HEK293T (cell line): ENCODE data around the gene PPP1R9B.

Experiments used
- CTCF ChIA-PET: fragments of 350-600 bp; formaldehyde crosslinking; extraction: SDS; loops from one replicate; lab custom pipeline; 2021; ENCODE audit warnings: antibody characterized with exemption, inconsistent platforms; lab: Yijun Ruan, JAX
- POLR2A ChIA-PET: fragments of 350-600 bp; formaldehyde crosslinking; extraction: SDS; loops from one replicate; lab custom pipeline; 2020; ENCODE audit warnings: antibody characterized with exemption, inconsistent platforms; lab: Yijun Ruan, JAX
- DNase-seq: peaks from one replicate; pipeline ENCODE4 v3.0.0; 2012; ENCODE audit warnings: mixed read lengths; ENCODE audit errors: extremely low spot score
- ARNT ChIP-seq: fragments of 450-650 bp; IDR thresholded peaks from 2 replicates; pipeline ENCODE4 v1.6.1; 2017; ENCODE audit warnings: mild to moderate bottlenecking
- BHLHE40 ChIP-seq: fragments of 450-650 bp; IDR thresholded peaks from 2 replicates; pipeline ENCODE4 v1.6.1; 2016; ENCODE audit warnings: mild to moderate bottlenecking, moderate library complexity, borderline replicate concordance
- CTBP1 ChIP-seq: fragments of 450-650 bp; IDR thresholded peaks from 2 replicates; pipeline ENCODE4 v1.6.1; 2016; ENCODE audit warnings: borderline replicate concordance
- ELF4 ChIP-seq: fragments of 450-650 bp; IDR thresholded peaks from 2 replicates; pipeline ENCODE4 v1.6.1; 2017; ENCODE audit warnings: antibody characterized with exemption
- FOXA1 ChIP-seq: fragments of 450-650 bp; IDR thresholded peaks from 2 replicates; pipeline ENCODE4 v1.6.1; 2016; ENCODE audit warnings: mild to moderate bottlenecking
- FOXK2 ChIP-seq: fragments of 450-650 bp; IDR thresholded peaks from 2 replicates; pipeline ENCODE4 v1.6.1; 2016; ENCODE audit warnings: mild to moderate bottlenecking
- FOXM1 ChIP-seq: fragments of 450-650 bp; IDR thresholded peaks from 2 replicates; pipeline ENCODE4 v1.6.1; 2017; ENCODE audit warnings: mild to moderate bottlenecking, borderline replicate concordance
- HDGF ChIP-seq: fragments of 450-650 bp; IDR thresholded peaks from 2 replicates; pipeline ENCODE4 v1.6.1; 2017; ENCODE audit warnings: antibody characterized with exemption, borderline replicate concordance
- L3MBTL2 ChIP-seq: fragments of 450-650 bp; conservative IDR thresholded peaks from 2 replicates; pipeline ENCODE4 v1.6.1; 2016; ENCODE audit warnings: mild to moderate bottlenecking
- LEF1 ChIP-seq: fragments of 450-650 bp; IDR thresholded peaks from 2 replicates; pipeline ENCODE4 v1.6.1; 2017; ENCODE audit warnings: mild to moderate bottlenecking, borderline replicate concordance
- NFRKB ChIP-seq: fragments of 450-650 bp; IDR thresholded peaks from 2 replicates; pipeline ENCODE4 v1.6.1; 2016; ENCODE audit warnings: mild to moderate bottlenecking, moderate library complexity
- SP1 ChIP-seq: fragments of 450-650 bp; IDR thresholded peaks from 2 replicates; pipeline ENCODE4 v1.6.1; 2017
- SUZ12 ChIP-seq: fragments of 450-650 bp; IDR thresholded peaks from 2 replicates; pipeline ENCODE4 v1.6.1; 2016; ENCODE audit warnings: mild to moderate bottlenecking
- TARDBP ChIP-seq: fragments of 450-650 bp; IDR thresholded peaks from 2 replicates; pipeline ENCODE4 v1.6.1; 2016
- ZNF384 ChIP-seq: fragments of 450-650 bp; IDR thresholded peaks from 2 replicates; pipeline ENCODE4 v1.6.1; 2016
- TF ChIP-seq, protein P1 (sequence below): fragments of 450-650 bp; IDR thresholded peaks from 2 replicates; pipeline ENCODE4 v1.6.1; 2016

The PPP1R9B gene

DNA sequence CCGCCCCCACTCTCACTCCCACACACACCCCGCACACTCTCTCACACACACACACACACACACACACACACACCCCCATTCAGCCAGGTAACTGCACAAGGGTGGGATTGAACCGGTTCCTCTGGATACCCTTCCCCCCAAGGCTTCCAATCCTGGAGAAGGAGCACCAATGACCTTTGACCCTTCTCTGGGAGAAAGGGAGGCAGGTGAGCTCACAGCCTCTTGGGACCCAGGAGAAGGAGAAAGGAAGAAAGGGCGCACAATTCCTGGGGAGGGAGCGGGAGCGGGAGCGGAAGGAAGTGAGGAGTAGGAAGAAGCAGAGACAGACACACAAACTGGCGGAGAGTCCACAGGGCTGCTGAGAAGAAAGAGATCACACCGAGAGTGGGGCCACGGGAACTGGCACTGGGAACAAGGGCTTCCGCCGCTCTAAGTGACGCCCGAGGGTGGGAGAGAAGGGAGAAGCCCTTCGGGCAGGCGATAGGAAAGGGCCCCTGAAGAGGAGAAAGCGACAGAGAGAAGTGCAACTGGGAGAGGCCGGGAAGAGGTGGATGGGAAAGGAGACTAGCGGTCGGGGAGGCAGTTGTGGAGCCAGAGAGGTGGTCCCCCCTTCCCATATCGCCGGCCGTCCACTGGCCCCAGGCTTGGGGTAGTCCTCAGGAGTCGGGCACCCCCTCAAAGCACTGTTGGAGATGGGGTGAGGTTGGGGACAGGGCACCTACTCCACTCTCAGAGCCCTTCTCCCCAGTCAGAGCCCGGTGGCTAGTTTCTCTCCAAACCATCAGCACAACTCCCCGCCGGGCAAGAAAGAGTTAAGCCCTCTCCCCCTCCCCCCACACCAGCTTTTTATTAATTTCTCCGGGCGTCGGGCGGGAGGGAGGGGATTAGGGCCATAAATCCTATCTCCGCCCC is 21.8 kb downstream of the PPP1R9B start:
- no peak for DNase-seq
- TF ChIP-seq TARDBP (no peak), CTBP1 (no peak), ARNT (no peak), L3MBTL2 (no peak), FOXM1 (no peak), ELF4 (no peak), BHLHE40 (no peak), HDGF (no peak), LEF1 (no peak), ZNF384 (no peak), SUZ12 (no peak)
- TF ChIP-seq, protein P1, sequence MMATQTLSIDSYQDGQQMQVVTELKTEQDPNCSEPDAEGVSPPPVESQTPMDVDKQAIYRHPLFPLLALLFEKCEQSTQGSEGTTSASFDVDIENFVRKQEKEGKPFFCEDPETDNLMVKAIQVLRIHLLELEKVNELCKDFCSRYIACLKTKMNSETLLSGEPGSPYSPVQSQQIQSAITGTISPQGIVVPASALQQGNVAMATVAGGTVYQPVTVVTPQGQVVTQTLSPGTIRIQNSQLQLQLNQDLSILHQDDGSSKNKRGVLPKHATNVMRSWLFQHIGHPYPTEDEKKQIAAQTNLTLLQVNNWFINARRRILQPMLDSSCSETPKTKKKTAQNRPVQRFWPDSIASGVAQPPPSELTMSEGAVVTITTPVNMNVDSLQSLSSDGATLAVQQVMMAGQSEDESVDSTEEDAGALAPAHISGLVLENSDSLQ: no peak
- ChIA-PET CTCF (no interaction called here), POLR2A (interaction anchor here (0.7 to 2.2 kb wide), 2 partner anchors 23 to 33 kb away, joined by 4 to 8 read pairs; no protein-coding TSS in a partner anchor)

DNA sequence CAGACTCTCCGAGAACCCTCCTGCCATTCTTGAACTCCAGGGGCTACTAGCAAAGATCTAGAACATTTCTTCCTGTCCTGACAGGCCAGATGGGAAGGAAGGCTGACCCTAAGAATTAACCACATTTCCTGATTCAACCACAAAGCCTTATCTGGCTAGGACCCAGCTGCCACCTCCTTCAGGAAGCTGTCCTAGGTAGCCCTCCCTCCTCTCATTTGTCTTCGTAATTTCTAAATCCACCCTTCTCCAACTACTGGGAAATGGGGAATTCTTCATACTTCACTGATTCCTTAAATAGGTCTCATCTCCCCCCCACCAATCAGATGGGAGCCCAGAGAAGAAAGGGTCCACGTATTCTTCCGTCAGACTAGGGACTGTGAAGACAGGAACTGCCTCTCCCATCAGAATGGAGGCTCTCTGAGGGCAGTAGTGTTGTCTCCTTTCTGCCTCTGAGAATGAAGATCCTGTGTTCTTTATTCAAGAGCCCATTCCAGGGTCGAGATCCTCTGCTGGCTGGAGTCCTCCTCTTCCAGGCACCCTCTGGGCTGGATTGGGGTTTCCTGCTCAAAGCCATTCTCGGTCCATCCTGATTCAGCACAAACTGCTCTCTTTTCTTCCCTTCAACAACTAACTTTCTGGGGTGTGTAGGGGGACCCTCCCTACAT is 22.6 kb downstream of the PPP1R9B start:
- DNase-seq: no peak
- ChIA-PET POLR2A (interaction anchor here (1.3 kb wide), 1 partner anchor 11 kb away, joined by 3 read pairs; no protein-coding TSS in a partner anchor), CTCF (interaction anchor here (0.7 to 2.1 kb wide), 3 partner anchors 13 to 34 kb away, joined by 3 to 7 read pairs (median 3); no protein-coding TSS in a partner anchor)
- TF ChIP-seq TARDBP: no peak
- no peak for TF ChIP-seq BHLHE40
- no peak for TF ChIP-seq ZNF384
- TF ChIP-seq ELF4: no peak
- no peak for TF ChIP-seq FOXA1
- TF ChIP-seq SP1: no peak
- no peak for TF ChIP-seq LEF1

DNA sequence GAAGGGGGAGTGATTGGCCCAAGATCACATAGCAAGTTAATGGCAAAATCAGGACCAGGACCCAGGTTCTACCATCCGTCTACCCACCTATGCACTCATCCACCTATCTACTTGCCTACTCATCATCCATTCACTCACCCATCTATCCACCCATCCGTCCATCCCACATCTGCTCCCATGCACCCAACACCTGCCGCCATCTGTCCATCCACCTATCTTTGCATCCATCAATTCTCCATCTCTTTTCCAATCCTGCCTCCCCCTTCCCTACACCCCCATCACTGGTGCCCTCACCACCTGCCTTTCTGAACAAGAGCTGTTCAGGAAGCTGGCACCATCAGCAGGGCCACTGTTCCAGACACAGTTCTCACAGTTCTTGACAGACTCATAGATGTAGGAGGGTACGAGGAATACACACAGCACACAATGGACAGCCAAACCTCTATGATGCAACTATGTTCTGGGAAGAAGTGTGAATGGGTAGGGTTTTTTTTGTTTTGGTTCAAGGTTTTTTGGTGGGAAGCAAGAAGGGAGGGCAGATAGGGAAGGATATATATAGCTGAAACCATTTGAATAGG is 25.0 kb downstream of the PPP1R9B start:
- DNase-seq: no peak
- POLR2A ChIA-PET: no interaction called here
- TF ChIP-seq CTBP1 (no peak), ELF4 (no peak), FOXK2 (no peak), TARDBP (no peak), BHLHE40 (no peak), FOXA1 (no peak), LEF1 (no peak), ZNF384 (no peak), SP1 (no peak), NFRKB (no peak), SUZ12 (no peak), HDGF (no peak)
- TF ChIP-seq, protein P1: no peak
- CTCF ChIA-PET: interaction anchor here (2.1 kb wide), 1 partner anchor 11 kb away, joined by 7 read pairs; no protein-coding TSS in a partner anchor

DNA sequence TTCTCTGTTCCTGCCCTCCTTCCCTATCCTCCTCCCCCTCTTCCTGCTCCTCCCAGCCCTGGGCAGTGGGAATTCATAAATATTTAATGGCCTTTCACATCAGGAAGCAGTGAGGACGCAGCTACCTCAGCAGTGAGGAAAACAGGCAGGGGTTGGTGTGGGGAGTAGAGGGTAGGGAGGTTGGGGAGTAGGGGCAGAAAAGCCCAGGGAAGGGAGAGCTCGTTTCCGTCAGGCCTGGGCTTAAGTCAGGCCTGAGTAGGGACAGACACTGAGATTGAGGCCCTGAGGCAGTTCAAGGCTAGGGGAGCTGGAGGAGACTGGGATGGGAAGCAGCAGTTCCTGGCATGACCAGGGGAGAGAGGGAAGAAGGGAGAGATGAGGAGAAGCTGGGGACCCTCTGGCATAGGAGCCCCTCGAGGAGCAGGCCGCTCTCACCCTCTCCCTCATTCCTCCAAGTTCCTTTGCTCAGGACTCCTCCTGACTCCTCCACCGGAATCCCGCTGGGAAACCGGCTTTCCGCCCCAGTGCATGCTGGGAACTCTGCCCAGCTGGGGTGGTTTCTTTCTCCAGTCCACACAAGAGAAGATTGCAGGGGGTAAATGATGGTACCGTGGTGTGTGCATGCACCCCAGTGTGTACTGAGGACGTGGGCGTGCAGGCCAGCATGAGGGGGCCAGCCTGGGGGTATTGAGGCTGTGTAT is 26.7 kb downstream of the PPP1R9B start:
- TF ChIP-seq, protein P1: no peak
- no peak for TF ChIP-seq BHLHE40
- peak; percentile 47 for TF ChIP-seq L3MBTL2
- TF ChIP-seq SP1: no peak
- TF ChIP-seq HDGF: no peak

DNA sequence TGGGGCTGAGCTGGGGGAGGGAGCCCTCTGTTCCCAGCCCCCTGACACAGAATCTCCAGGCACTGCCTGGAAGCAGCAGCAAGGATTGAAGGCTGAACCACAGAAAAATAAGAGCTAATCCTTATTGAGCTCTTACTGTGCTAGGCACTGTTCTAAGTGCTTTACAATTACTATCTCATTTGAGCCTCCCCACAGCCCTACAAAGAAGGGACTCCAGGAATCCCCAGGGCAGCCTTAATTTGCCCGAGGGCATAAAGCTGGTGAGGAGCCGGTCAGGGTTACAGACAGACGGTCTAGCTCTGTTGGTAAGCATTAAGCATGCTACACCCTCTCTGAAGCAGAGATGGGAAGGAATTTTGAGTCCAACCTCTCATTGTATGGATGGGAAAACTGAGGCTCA is 27.5 kb downstream of the PPP1R9B start:
- ChIA-PET POLR2A (interaction anchor here (0.9 to 2.1 kb wide), 7 partner anchors 9 to 71 kb away, joined by 3 to 14 read pairs (median 11); partner anchors contain the start of gene PDK2), CTCF (interaction anchor here (0.6 to 2.7 kb wide), 7 partner anchors 8 to 319 kb away, joined by 3 to 17 read pairs (median 5); partner anchors contain the start of genes PDK2 and SGCA)
- no peak for DNase-seq
- TF ChIP-seq FOXA1: no peak
- TF ChIP-seq LEF1: no peak
- no peak for TF ChIP-seq NFRKB
- TF ChIP-seq SUZ12: no peak
- TF ChIP-seq TARDBP: no peak
- no peak for TF ChIP-seq FOXK2
- no peak for TF ChIP-seq ZNF384
- no peak for TF ChIP-seq BHLHE40
- no peak for TF ChIP-seq ARNT
- no peak for TF ChIP-seq FOXM1
- TF ChIP-seq SP1: no peak
- TF ChIP-seq CTBP1: no peak
- TF ChIP-seq, protein P1: no peak
- no peak for TF ChIP-seq HDGF

More for the DNA sequence above, 26.7 kb downstream of the PPP1R9B start:
- DNase-seq: peak; percentile 69
- POLR2A ChIA-PET: interaction anchor here (0.5 to 2.1 kb wide), 11 partner anchors 10 to 72 kb away, joined by 3 to 14 read pairs (median 3); partner anchors contain the start of gene PDK2
- CTCF ChIA-PET: interaction anchor here (0.6 to 2.7 kb wide), 7 partner anchors 9 to 318 kb away, joined by 3 to 17 read pairs (median 5); partner anchors contain the start of genes PDK2 and SGCA
